IPS-18c (cell line): ENCODE measurements around the gene DKK1.

Experiments
- H3K4me3 ChIP-seq: 2 replicates; pipeline ENCODE4 v1.7.0; 2013; ENCODE audit warnings: low read depth, mild to moderate bottlenecking, low read length, moderate library complexity; ENCODE audit not compliant: insufficient read depth
- H3K9me3 ChIP-seq: one replicate; pipeline ENCODE4 v1.6.1; 2013; ENCODE audit warnings: mild to moderate bottlenecking, low read length, moderate library complexity; ENCODE audit not compliant: control insufficient read depth, insufficient read depth

Gene DKK1

GRCh38 chr10:52313933-52314821, at the start of gene DKK1:
TSS of gene DKK1 (plus strand) at chr10:52314281. CDS start at chr10:52314435, 154 bp downstream.
- Histone ChIP-seq H3K4me3 (peak within 1 kb of the TSS; percentile 64), H3K9me3 (no peaks in the 10 kb centered on the region)

GRCh38 chr10:52265131-52265926, 48.8 kb upstream of the DKK1 start:
- H3K9me3 ChIP-seq, result no peaks in the 10 kb centered on the region

GRCh38 chr10:52266858-52267257, 47.2 kb upstream of the DKK1 start:
- H3K9me3 ChIP-seq, result no peaks in the 10 kb centered on the region
- H3K4me3 ChIP-seq, result no peak overlapping the region

More at GRCh38 chr10:52265131-52265926, 48.8 kb upstream of the DKK1 start:
- H3K4me3 ChIP-seq, result no peak overlapping the region

GRCh38 chr10:52268790-52269189, 45.3 kb upstream of the DKK1 start:
- Histone ChIP-seq H3K9me3 (no peaks in the 10 kb centered on the region), H3K4me3 (no peak overlapping the region)

GRCh38 chr10:52269233-52269632, 44.8 kb upstream of the DKK1 start:
- Histone ChIP-seq H3K9me3 (no peaks in the 10 kb centered on the region), H3K4me3 (no peak overlapping the region)

GRCh38 chr10:52276163-52276562, 37.9 kb upstream of the DKK1 start:
- H3K9me3 ChIP-seq, result no peaks in the 10 kb centered on the region
- H3K4me3 ChIP-seq, result no peak overlapping the region

GRCh38 chr10:52276986-52277385, 37.1 kb upstream of the DKK1 start:
- H3K4me3 ChIP-seq, result no peak overlapping the region
- no peaks in the 10 kb centered on the region for H3K9me3 ChIP-seq

- Histone ChIP-seq H3K4me3 (no peak overlapping the region), H3K9me3 (no peaks in the 10 kb centered on the region)
Measured at GRCh38 chr10:52279546-52279945, 34.5 kb upstream of the DKK1 start.

GRCh38 chr10:52280051-52280450, 34.0 kb upstream of the DKK1 start:
- Histone ChIP-seq H3K4me3 (no peak overlapping the region), H3K9me3 (no peaks in the 10 kb centered on the region)

GRCh38 chr10:52283174-52283573, 30.9 kb upstream of the DKK1 start:
- Histone ChIP-seq H3K9me3 (no peaks in the 10 kb centered on the region), H3K4me3 (no peak overlapping the region)

GRCh38 chr10:52284416-52285013, 29.6 kb upstream of the DKK1 start:
- H3K4me3 ChIP-seq, result no peak overlapping the region
- no peaks in the 10 kb centered on the region for H3K9me3 ChIP-seq

- H3K4me3 ChIP-seq, result no peak overlapping the region
- H3K9me3 ChIP-seq, result no peaks in the 10 kb centered on the region
Measured at GRCh38 chr10:52287866-52288265, 26.2 kb upstream of the DKK1 start.

GRCh38 chr10:52297747-52298146, 16.3 kb upstream of the DKK1 start:
- Histone ChIP-seq H3K9me3 (no peaks in the 10 kb centered on the region), H3K4me3 (no peak overlapping the region)

- no peak overlapping the region for H3K4me3 ChIP-seq
- no peaks in the 10 kb centered on the region for H3K9me3 ChIP-seq
Measured at GRCh38 chr10:52300599-52301277, 13.3 kb upstream of the DKK1 start.

- Histone ChIP-seq H3K4me3 (peak overlapping the region; percentile 69), H3K9me3 (no peaks in the 10 kb centered on the region)
Measured at GRCh38 chr10:52308251-52309031, 5.6 kb upstream of the DKK1 start.

- peak overlapping the region; percentile 64 for H3K4me3 ChIP-seq
- no peaks in the 10 kb centered on the region for H3K9me3 ChIP-seq
Measured at GRCh38 chr10:52312942-52313255, 1.2 kb upstream of the DKK1 start.
